Glutamatergic neuron (in vitro differentiated cells): Measurements from ENCODE around the gene WDR59. TPM values are rescaled to one million over a fixed set of nuclear protein-coding genes. Genes with fewer than 3 reads are reported as not detected.

ENCODE experiments used
- DNase-seq: peaks from one replicate; pipeline ENCODE4 v3.0.0; 2022
- H3K27ac Mint-ChIP-seq: one replicate; pipeline ENCODE4 v1.8.0; 2020; ENCODE audit warnings: mild to moderate bottlenecking, mixed read lengths, inconsistent platforms; ENCODE audit not compliant: unreplicated experiment
- H3K27me3 Mint-ChIP-seq: one replicate; pipeline ENCODE4 v1.8.0; 2020; ENCODE audit warnings: mild to moderate bottlenecking, moderate library complexity, mixed read lengths, inconsistent platforms; ENCODE audit not compliant: unreplicated experiment
- H3K36me3 Mint-ChIP-seq: one replicate; pipeline ENCODE4 v1.8.0; 2020; ENCODE audit warnings: mild to moderate bottlenecking, mixed read lengths, inconsistent platforms; ENCODE audit not compliant: unreplicated experiment
- H3K4me1 Mint-ChIP-seq: one replicate; pipeline ENCODE4 v1.8.0; 2020; ENCODE audit warnings: mild to moderate bottlenecking, low read depth, mixed read lengths, inconsistent platforms; ENCODE audit not compliant: unreplicated experiment
- H3K4me3 Mint-ChIP-seq: one replicate; pipeline ENCODE4 v1.8.0; 2020; ENCODE audit warnings: mild to moderate bottlenecking, mixed read lengths, inconsistent platforms; ENCODE audit not compliant: unreplicated experiment
- H3K9me3 Mint-ChIP-seq: one replicate; pipeline ENCODE4 v1.8.0; 2020; ENCODE audit warnings: mild to moderate bottlenecking, moderate library complexity, mixed read lengths, inconsistent platforms; ENCODE audit not compliant: unreplicated experiment
- total RNA-seq: library from RNA; stranded (reverse); fragmentation: NEBNext Ultra II Directional; extraction: Animal tissue kit (Norgen Biotek cat#: 25700); gene quantifications from one replicate; pipeline ENCODE4 v1.2.1, GENCODE V29; 2021; ENCODE audit not compliant: unreplicated experiment
- TF ChIP-seq, protein P1 (sequence below): fragments of 200-600 bp; sonication (generic); IDR thresholded peaks from one replicate; pipeline ENCODE4 v1.5.0; 2021; ENCODE audit not compliant: partially characterized antibody, unreplicated experiment

WDR59 gene
- total RNA-seq, 1 donor from 2014 or later = 65.9 TPM

DNA sequence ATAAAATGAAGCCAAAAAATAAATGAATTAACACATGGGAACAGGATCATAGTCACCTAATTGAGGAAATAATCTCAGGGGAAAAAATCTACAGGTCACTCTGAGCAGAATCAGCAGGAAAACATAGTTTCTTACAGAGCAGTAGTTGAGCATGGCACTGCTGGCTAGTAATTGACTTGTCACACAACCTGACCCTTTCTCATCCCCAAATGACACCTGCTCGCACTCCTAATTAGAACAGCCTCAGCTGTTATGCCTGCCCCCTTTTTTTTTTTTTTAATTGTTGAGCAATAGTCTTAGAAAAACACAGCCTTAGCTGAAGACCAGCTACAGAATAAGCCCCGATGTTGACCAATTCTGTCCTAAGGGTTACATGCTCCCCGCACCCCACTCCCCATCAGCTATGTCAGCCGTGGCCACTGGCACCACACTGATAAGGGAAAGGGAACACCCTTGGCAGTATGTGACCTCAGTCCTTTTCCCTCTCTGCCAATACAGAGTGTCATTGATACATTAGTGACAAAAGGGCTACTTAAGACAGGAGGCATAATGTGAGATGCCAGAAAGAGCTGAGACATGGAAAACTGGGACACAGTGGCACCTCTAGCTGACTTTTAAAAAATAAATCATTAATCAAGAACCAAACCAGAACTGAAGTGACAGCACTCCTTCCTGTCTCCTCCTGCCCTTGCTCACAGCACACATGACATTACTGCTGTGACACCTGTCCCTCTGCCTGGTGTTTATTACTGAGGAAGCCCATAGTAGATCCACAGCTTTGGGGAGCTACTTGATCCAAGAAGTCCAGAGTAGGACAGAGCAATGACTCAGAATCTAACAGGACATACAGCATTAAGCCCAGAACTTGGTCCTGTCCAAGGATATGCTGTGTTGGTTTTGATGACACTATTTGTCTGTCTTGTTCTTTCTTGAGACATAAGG, 41.7 kb downstream of the WDR59 start:
- TF ChIP-seq, protein P1, sequence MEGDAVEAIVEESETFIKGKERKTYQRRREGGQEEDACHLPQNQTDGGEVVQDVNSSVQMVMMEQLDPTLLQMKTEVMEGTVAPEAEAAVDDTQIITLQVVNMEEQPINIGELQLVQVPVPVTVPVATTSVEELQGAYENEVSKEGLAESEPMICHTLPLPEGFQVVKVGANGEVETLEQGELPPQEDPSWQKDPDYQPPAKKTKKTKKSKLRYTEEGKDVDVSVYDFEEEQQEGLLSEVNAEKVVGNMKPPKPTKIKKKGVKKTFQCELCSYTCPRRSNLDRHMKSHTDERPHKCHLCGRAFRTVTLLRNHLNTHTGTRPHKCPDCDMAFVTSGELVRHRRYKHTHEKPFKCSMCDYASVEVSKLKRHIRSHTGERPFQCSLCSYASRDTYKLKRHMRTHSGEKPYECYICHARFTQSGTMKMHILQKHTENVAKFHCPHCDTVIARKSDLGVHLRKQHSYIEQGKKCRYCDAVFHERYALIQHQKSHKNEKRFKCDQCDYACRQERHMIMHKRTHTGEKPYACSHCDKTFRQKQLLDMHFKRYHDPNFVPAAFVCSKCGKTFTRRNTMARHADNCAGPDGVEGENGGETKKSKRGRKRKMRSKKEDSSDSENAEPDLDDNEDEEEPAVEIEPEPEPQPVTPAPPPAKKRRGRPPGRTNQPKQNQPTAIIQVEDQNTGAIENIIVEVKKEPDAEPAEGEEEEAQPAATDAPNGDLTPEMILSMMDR = no peak
- no peak overlapping the region for H3K27ac Mint-ChIP-seq
- no peaks in the 10 kb centered on the region for H3K4me1 Mint-ChIP-seq
- DNase-seq = no peak
- peaks cover 12% of the 10 kb centered on the region for H3K36me3 Mint-ChIP-seq
- no peaks in the 10 kb centered on the region for H3K9me3 Mint-ChIP-seq
- no peak overlapping the region for H3K4me3 Mint-ChIP-seq
- H3K27me3 Mint-ChIP-seq = no peaks in the 10 kb centered on the region

DNA sequence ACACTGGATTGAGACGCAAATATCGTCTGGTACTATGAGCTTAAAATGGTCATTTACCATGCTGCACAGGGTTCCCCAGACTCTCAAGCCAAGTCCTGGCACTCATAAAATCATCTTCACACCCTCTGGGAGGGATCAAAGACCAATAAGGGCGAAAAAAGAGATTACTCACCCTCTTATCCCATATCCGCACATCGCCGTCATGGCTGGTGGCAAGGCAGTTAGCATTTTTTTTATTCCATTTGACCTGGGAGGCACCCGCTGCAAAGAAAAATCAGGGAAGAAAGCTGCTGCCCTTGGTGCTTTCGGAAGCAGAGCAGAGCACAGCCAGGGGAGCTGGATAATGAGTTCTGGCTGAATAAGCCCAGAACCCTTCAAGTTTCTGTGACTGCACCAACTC, 42.4 kb downstream of the WDR59 start:
- no peaks in the 10 kb centered on the region for H3K4me1 Mint-ChIP-seq
- no peak overlapping the region for H3K27ac Mint-ChIP-seq
- TF ChIP-seq, protein P1 = no peak
- no peak overlapping the region for H3K4me3 Mint-ChIP-seq
- H3K36me3 Mint-ChIP-seq = peaks cover 12% of the 10 kb centered on the region
- H3K9me3 Mint-ChIP-seq = no peaks in the 10 kb centered on the region
- H3K27me3 Mint-ChIP-seq = no peaks in the 10 kb centered on the region
- DNase-seq = no peak

DNA sequence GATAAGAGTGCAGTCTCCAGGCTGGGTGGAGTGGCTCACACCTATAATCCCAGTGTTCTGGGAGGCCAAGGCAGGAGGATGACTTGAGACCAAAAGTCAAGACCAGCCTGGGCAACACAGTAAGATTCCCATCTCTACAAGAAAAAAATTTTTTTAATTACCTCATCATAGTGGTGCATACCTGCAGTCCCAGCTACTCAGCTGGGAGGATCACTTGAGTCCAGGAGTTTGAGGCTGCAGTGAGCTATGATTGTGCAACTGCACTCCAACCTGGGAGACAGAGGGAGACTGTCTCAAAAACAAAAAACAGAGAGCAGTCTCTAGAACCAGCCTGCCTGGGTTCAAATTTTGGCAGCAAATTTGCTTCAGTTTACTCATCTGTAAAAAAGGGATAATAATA, 45.2 kb downstream of the WDR59 start:
- no peak for DNase-seq
- peaks cover 2% of the 10 kb centered on the region for H3K9me3 Mint-ChIP-seq
- no peak overlapping the region for H3K27ac Mint-ChIP-seq
- peaks cover 7% of the 10 kb centered on the region for H3K36me3 Mint-ChIP-seq
- no peak overlapping the region for H3K4me3 Mint-ChIP-seq
- TF ChIP-seq, protein P1 = no peak
- H3K4me1 Mint-ChIP-seq = no peaks in the 10 kb centered on the region
- no peaks in the 10 kb centered on the region for H3K27me3 Mint-ChIP-seq

DNA sequence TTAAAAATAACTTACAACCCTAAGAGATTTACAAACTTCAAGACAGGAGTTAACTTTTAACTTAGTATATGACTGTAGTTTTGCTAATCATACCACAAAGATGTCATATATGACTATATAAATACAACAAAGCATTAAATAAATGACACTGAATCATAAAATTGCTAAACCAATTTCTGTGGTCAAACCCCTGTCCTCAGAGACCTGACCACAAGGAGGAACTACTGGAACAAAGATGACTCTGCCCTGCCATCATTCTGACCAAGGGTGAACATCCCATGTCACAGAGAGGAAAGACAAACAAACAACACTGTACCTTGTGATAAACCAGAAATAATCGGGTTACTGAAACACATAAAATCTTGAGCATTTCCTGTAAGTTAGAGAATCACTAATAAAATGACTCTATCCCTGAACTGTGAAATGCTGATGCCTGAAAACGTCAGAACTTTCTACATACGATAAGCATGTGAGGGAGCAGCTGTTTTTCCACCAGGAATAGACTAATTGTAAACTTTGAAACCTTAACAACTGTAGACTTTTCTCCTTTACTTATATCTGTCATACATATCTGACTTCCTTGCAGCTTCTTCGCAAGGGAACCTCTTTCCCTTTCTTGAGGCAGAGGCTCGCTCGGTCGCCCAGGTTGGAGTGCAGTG, 47.9 kb downstream of the WDR59 start:
- Mint-ChIP-seq H3K4me3 (no peak overlapping the region), H3K9me3 (peaks cover 2% of the 10 kb centered on the region), H3K36me3 (no peaks in the 10 kb centered on the region), H3K4me1 (no peaks in the 10 kb centered on the region), H3K27ac (no peak overlapping the region), H3K27me3 (no peaks in the 10 kb centered on the region)
- no peak for DNase-seq
- TF ChIP-seq, protein P1 = no peak

DNA sequence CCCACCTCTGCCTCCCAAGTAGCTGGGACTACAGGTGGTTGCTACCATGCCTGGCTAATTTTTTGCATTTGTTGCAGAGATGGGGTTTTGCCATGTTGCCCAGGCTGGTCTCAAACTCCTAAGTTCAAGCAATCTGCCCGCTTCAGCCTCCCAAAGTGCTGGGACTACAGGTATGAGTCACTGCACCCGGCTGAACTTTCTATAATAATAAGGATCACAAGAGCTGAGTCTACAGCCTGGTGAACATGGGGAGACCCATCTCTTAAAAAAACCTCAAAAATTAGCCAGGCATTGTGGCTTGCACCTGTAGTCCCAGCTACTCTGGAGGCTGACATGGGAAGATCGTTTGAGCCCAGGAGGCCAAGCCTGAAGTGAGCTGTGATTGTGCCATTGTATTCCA, 53.5 kb downstream of the WDR59 start:
- Mint-ChIP-seq H3K27me3 (no peaks in the 10 kb centered on the region), H3K27ac (no peak overlapping the region), H3K4me3 (no peak overlapping the region), H3K36me3 (no peaks in the 10 kb centered on the region), H3K4me1 (no peaks in the 10 kb centered on the region), H3K9me3 (no peaks in the 10 kb centered on the region)
- TF ChIP-seq, protein P1 = no peak
- no peak for DNase-seq
